GM18502 (cell line): Measurements from ENCODE around the gene SIL1.
"Not testable (repeated sequence)": the region's sequence is repeated elsewhere in the genome, so short reads cannot be mapped to it uniquely, and the experiment has no call there.

Source experiments
- ATAC-seq: cut with Tn5 transposase; IDR thresholded peaks from one replicate; pipeline ENCODE4 v1.9.1; 2021; ENCODE audit warnings: mild to moderate bottlenecking; ENCODE audit not compliant: unreplicated experiment, poor library complexity

The SIL1 gene

DNA sequence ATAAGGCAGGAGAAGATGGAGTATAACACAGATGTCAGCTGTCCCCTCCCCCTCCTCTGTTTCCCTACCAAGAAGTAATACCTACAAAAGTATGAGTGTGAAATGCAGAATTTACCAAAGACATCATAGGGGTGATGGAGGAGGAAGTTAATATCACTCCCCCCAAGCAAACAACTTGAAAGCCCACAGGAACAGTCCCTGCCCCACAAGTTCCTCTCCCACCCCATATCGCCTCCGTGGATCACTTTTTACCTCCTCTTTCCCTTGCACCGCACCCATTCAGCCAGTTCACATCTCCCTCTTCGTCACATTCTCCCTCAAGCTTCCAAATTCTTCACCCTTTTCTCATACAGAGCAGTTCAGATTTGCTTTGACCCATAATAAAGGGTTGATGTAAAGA, 7.0 kb upstream of the SIL1 start:
- ATAC-seq: no peak

DNA sequence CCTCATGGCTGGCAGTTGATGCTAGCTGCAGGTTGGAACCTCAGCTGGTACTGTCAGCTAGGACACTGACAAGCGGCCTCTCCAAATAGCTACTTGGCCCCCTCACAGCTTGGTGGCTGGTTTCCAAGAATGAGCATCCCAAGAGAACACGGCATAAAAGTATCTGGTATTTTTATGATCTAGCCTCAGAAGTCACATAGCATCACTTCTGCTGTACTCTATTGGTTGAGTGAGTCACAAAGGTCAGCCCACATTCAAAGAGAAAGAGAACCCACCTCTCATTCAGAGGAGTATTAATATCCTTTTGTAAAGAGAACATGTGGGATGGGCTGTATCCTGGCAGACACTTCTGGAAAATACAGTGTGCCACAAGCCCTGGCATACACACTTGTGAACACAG, 6.0 kb upstream of the SIL1 start:
- no peak for ATAC-seq

DNA sequence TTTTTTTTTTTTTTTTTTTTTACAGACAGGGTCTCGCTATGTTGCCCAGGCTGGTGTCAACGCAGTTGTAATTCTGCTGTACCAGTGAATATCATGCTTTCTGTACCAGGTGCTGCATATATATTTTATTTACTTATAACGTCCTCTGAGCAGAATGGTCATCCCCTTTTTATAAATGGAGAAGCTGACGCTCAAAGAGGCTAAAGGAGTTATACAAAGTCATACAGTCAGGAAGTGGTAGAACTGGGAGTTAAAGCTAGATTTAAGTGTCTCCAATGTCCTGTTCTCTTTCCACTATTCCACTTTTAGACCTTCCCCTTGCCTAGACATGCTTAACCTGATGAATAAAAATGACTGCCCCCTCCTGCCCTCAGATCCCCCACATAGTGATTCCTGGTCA, 1.2 kb upstream of the SIL1 start:
- no peak for ATAC-seq

DNA sequence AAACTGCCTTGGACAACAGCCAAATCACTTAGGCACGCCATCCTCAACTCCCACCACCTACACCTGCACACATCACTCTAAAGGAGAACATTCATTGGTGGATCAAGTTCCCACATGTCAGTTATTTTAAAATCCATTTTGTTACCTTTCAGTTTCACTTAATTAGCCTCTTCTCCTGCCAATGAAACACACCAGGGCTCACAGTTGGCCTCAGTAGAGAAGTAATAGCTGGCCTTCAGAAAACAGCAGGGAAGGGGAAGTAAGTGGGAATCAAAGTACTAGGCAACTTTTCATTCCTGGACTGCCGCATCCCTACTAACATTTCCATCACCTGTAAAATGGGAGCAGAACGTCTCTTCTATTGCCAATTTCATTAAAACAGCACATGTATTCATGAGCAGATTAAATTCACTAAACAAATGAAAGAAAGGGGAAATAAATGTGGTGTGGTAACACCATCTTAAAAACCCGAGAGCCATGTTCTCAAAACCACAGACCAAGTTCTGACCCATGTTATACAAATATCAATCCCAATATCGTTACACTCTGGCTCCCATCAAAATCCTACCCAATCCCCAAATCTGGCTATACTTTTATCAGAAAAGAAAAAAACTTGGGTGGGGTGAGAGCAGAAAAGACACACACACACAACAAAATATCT, 1.7 kb downstream of the SIL1 start:
- ATAC-seq: no peak

DNA sequence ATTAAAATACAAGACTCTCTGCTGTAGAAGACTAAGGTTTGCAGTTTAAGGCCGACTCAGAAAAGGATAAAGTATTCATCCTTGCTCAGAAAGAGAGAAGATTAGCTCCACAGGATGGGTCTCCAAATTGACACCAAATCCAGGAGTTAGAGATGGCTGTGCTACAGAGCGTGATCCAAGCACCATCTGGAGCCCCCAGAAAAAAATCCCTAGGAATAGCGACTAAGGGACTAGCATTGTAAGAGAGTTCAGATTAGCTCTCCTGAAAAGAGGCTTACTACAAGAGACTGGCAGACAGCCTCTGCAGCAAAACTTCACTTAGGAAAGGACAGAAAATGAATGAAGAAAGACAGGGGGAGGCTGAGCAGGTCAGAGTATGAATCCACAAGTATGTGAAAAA, 3.7 kb downstream of the SIL1 start:
- no peak for ATAC-seq

DNA sequence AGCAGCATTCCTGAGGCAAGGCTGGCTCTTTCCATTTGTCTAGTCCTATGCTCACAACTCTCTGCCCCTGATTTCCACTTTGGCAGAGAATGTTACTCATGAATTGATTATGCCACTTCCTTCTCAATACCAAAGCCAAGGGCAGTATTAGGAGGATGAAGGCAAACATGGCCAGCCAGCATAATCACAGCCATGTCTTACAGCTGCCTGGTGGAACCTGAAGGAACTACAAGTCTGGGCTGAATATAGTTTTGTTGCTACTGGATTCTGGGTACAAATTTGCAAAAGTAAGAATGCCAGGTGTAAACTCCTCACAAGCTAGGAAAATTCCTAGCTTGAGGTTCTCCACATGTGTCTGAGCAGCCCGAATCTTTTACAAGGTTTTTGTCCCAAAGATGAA, 4.2 kb downstream of the SIL1 start:
- ATAC-seq: no peak

DNA sequence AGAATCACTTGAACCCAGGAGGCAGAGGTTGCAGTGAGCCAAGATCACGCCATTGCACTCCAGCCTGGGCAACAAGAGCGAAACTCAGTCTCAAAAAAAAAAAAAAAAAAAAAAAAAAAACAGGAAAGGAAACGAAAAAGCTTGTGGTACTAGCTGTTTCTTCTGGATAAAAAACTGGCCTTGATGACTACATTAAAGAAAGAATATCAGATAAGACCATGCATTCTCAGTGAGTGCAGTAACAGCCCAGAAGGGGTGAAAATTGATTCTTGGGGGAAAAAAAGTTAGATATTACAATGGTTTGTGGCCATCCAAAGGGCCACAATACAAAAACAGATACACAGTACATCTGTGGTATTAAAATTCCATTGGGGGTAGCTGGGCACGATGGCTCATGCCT, 5.3 kb downstream of the SIL1 start:
- not testable (repeated sequence) for ATAC-seq

DNA sequence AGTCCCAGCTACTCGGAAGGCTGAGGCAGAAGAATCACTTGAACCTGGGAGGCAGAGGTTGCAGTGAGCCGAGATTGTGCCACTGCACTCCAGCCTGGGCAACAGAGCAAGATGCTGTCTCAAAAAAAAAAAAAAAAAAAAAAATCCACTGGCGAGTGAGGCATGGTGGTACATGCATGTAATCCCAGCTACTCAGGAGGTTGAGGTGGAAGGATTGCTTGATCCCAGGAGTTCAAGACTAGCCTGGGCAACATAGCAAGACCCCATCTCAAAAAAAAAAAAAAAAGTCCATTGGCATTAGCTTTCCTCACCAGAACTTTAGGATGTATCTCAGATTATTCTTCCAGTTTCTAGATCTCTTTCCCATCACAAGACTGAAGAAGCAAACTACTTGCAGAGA, 6.2 kb downstream of the SIL1 start:
- not testable (repeated sequence) for ATAC-seq

DNA sequence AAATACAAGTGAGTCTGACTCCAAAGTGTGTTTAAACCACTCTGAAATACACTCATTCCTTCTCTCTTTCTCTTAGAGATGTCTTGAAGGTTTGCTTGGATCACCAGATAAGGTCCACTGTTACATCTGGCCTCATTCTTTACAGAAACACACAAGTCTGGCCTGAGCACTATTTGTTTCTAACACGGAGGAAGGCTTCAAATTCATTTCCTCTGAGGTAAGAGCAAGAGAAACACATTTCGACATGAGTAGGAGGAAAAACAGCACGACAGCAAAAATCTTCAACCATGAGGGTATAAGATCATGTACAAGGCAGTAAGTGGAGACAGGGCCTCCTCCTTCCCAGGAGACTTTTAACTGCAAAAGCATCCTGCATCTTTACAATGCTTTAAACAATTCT, 8.0 kb downstream of the SIL1 start:
- ATAC-seq: no peak

DNA sequence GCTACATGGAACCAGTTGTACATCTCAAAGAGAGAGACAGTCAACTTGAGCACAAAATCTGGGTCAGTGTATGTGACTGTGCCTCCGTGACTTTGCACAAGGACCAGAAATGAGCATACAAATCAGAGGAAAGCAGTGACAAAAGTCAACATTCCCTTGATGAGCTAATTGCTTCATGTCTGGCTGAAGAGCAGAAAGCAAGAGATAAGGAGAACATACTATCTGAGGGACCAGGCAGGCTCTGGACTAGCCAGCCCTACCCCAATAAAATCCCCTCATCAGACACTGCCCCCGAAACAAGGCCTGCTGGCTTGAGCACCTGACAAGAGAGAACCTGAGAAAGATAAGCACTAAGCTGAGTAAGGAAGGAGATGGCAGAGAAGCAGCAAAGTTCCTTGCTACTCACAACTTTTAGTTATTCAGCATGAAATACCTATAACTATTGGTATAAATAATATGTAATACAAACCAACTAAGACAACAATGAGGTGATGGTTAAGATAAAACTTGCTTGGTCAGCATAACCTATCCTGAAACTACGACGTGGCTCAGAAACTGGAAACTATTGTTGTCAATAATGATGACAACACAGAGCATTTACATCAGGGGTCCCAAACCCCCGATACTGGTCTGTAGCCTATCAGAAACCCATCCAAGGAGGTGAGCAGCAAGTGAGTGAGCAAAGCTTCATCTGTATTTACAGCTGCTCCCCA, 9.5 kb downstream of the SIL1 start:
- no peak for ATAC-seq

DNA sequence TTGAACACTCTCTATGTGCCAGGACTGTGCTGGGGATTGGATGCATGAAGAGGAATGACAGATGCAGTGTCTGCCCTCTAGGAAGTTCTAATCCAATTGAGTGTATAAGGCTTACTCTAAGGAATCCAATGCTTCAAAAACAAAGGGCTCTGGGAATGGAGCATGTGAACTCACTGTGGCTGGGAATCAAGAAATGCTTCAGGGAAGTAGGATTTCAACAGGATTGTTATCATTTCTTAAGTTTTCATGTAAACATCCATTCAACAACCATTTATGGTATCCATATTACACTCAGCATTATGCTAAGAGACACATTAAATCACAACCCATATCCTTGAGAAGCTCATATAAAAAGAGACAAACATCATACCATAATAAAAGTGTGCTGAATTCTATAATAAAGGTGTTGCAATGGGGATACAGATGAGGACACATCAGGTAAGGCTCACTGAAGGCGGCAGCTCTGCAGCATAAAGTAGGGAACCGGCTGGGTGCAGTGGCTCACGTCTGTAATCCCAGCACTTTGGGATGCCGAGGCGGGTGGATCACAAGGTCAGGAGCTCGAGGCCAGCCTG, 11.3 kb downstream of the SIL1 start:
- no peak for ATAC-seq

DNA sequence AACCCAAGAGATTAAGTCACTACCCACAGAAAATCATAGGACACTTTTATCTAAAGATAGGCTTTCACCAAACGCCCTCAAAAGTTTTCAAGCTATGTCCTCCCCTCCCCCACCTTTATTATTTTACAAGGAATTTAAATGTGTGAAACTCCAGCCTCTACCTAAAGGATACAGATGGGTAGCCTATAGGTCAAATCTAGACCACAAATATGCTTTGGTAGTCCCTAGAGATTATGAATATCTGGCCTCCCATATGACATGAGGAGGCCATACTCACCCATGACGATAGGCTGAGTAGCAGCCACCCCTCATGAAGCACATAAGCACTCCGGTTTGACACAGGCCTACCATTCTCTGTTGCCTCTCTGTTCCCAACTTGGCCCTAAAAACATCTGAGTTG, 11.9 kb downstream of the SIL1 start:
- ATAC-seq: no peak

DNA sequence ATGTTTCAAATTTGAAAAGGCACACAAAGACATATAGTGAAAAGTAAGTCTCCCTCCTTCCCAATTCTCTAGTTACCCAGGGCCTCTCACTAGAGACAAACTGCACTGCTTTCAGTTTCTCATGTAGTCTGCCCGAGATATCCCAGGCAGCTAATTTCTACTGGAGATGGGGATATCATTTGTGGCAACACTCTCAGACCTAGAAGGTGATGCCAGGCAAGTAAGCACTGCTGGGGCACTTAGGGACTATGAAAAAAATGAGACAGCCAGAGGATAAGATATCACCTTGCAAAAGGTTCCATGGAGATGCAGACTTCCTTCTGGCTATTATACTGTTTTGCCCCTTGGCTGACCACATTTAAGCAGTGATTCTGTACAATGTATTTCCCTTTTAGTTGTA, 12.6 kb downstream of the SIL1 start:
- ATAC-seq: no peak

DNA sequence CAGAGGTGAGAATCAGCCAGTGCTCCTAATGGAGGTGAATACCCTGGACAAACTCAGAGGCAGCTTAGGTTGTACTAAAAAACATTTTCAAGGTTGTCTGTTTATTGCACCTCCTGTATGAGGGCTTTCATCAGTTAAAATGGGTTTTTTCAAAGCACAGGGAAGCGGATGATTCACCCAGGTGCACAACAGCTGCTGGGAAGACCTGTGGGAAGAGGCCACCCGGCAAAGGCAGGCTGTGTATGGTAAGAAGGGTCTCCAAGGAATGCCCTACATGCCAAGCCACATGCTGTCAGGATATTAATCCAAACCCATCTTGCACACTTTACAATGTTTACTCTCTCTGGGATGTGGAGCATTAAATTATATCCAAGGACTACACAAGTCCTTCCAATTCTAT, 14.7 kb downstream of the SIL1 start:
- ATAC-seq: no peak

DNA sequence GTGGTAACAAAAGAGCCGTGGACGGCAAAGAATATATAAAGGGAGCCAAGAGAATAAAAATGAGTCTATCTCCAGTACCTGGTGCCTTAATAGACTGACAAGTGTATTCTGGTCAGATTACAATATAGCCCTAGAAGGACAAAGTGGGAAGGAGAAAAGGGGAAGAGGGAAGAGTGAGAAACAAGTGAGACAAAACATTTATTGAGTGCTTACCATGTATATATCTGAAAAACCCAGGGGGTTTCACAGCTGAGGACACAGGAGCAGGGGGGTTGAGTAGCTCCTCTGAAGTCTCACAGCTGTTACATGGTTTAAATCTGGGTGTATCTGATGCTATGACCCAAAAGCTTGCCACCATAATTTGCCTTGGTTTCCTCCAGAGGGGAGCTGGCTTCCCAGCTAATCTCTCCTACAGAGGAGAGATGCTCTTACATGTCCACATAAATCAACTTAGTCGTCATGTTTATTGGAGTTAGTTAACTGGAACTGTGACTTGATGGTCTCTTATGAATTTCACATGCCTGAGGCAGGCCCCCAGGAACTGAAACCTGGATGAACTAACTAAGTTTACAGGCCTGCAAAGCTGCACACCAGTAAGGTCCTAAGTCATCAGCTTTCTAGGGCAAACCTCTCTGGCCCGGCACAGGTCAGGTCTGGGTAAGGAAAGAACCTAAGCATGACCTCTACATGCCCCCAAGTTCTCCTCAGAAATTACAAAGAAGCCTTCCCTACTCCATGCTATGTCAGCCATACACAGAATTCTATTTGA, 15.5 kb downstream of the SIL1 start:
- no peak for ATAC-seq

DNA sequence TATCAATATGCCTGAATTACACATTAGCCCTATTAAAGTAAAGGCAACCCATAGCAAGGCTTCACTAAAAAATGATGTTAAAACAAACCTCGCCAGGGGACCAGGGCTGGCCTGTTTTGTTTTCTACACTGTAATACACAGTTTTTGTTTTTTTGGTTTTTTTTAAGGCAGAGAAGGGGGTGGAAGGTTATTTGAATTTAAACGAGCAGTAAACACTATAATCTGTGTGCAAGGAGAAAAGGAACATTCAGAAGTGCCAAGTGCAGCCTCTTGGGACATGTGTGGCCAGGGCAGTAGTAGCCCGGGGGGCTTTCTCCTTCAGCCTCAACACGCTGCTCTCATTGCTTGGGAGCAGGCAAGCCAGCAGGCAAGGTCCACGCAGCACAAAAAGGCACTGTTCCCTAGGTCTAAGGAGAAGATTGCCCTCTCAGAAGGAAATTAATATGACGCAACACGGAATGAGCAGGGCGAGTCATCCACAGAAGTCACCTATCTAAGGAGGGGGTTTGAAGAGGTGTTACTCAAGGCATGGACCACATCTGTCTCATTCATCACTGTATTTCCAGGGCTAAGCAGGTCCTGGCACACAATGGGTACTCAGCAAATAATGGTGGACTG, 16.2 kb downstream of the SIL1 start:
- ATAC-seq: no peak

DNA sequence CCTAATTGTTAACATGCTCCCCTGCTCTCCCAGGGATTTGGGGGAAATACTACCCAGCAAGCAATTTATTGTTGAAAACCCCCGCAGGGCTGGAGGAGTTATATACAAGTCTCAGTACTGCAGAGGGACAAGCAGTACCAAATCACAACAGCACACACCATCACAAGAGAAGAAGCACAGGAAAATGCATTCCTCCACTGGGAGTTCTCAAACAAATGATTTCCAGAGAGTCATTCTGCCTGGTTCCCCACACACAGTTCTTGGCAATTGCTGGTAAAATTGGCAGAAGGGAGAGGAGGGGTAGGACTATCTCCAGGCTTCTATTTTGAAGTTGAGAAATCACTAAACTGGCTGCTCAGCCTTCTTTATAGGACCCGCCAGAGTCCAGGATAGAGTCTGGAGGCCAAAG, 16.8 kb downstream of the SIL1 start:
- ATAC-seq: no peak

DNA sequence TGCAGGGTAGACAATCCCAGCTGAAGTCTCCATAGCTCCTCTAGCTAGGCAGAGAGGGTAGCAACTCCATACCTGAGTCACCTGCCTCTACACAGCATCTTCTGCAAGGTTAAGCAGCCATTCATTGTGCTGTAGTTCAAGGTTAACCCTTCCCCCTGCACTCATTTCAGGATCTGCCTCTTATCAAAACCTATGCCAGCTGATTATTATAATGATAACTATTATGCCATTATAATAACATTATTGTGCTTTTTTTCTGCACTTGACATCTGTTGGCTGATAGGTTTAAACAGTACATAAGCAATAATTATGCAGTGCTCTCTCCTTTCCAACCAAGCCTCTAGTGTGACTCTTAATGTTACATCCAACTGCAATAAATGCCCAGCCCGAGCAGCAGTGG, 17.3 kb downstream of the SIL1 start:
- no peak for ATAC-seq

DNA sequence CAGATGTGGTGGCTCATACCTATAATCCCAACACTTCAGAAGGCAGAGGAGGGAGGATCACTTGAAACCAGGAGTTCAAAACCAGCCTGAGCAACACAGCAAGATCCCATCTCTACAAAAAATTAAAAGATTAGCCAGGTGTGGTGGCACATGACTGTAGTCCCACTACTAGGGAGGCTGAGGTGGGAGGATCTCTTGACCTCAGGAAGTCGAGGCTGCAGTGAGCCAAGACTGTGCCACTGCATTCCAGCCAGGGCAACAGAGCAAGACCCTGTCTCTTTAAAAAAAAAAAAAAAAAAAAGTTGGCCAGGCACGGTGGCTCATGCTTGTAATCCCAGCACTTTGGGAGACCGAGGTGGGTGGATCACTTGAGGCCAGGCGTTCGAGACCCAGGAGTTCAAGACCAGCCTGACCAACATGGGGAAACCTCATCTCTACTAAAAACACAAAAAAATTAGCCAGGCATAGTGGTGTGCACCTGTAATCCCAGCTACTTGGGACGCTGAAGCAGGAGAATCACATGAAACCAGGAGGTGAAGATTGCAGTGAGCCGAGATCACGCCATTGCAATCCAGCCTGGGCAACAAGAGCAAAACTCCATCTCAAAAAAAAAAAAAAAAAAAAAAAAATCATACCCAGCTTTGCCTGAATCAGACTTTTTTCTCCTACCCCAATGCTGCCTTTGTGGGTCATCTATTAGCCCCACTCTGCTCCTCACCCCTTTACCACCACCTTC, 18.2 kb downstream of the SIL1 start:
- ATAC-seq: not testable (repeated sequence)

DNA sequence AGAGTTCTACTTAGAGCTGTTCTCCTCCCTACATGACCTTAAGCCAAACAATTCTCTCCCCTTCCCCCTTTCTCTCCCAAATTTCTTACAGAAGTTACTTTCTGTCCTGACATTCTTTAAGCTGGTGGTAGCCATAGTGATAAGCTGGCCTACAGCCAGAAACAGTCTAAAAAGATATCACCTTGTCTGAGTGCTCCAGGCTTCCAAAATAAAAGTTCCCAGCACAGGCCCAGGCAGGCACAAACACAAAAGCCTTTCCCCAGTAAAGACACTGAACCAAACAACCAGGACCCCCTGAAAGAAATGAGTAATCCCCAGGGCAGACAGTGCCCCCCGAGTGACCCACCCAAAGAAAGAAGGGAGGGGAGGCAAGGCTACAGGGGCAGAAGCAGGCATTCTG, 19.2 kb downstream of the SIL1 start:
- ATAC-seq: no peak
